CD4-positive, alpha-beta T cell treated with Interleukin-4 for 1 hour (primary cell): ENCODE data around the gene RIPK1.
A peak's percentile ranks its signal among the peaks of the same experiment; 100 is the strongest.
"Not testable (repeated sequence)": the region's sequence is repeated elsewhere in the genome, so short reads cannot be mapped to it uniquely, and the experiment has no call there.

Experiments used
- DNase-seq, 2 donors: peaks; one replicate each; pipeline ENCODE4 v3.0.0-alpha.2; 2020 to 2022

The RIPK1 gene

DNA sequence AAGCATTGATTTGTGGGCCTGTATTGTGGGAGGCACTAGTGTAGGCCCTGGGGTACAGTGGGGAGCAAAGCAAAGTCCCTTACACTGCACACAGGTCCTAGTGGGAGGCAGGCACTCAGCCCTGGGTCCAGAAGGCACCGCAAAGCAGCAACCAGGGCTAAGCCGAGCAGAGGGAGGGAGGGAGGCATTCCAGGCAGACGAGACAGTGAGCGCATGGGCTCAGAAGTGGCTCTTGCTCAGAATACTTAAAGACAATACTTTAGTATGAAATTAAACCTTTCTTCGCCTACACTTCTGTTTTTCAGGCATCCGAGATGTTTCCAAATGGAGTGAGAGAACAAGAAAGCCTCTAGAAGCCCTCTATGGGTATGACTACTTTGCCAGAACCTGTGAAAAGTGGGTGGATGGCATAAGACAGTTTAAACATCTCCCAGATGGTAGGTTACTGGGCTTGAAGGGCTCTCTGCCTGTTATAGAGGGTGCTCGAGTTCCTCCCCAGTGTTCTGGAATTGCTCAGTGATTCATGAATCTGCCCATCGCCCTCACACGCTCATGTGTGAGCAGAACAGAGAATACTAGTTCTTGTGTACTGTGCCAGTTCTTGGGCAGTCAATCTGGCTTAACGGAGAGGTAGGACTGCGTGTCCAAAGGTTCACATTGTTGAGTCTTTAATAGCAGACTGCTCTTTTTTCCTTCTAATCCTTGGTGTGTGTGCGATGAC is 68.9 kb downstream of the RIPK1 start:
- DNase-seq = no peak

DNA sequence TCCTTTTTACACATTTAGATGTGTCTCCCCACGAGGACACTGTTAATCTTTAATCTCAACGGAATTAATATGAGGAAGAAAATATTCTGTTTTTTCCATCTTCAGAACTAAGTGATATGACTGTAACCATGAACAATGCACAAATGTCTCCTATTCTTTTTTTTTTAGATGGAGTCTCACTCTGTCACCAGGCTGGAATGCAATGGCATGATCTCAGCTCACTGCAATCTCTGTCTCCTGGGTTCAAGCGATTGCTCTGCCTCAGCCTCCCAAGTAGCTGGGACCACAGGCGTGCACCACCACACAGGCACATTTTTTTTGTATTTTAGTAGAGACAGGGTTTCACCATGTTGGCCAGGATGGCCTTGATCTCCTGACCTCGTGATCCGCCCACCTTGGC is 69.6 kb downstream of the RIPK1 start:
- not testable (repeated sequence) for DNase-seq

DNA sequence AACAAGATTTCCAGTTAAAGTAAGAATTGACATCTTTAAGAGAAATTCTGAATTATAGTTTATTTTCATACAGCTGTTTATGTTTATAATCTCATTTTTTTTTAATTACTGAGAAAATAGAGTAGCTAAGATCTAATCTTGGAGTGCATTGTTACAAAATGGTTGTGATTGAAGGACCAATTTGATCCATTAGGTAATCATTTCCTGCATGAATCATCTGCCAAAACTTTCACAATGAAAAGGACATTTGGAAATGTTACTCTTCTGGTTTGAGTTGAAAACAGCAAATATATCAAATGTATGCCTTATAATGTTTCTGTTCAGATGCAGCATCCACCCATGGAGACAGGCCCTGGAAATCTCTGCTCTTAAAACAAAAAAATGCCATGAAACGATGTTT is 70.0 kb downstream of the RIPK1 start:
- DNase-seq = no peak

DNA sequence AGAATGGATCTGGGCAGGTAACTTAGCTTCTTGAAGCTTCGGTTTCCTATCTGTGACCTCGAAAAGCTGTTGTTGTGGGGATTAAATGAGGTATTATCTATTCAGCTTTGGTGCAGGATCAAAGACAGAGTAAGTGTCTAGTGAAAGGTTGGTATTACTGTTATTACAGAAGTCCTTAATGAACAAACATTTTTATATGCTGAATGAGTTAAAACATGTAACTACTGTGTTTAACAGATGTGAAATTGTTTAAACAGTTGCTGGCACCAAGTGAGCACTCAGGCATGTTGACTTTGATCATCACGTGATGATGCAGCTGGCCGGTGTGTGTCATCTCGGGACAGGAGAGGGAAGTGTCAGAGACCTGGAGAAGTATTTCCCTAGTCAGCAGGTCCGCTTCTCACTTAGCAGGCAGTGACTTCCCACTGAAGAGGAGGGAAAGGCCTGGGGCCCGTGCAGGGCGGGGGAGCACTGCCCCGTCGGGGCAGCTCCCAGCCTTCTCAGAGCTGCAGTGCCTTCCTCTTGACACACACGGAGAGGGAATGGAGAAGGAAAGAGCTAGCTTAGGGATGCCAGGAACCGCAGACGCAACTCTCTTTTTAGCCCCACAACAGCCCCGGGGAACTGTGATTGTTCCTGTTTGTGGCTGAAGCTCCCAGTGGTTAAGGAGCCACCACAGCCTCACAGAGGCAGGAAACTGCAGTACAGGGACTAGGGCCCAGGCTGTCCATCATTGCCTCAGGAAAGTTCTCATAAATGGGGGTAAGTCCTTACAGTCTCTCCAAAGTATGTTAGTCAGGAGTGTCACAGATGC is 71.0 kb downstream of the RIPK1 start:
- DNase-seq = peak in 1 of 2 donors; percentile 60

DNA sequence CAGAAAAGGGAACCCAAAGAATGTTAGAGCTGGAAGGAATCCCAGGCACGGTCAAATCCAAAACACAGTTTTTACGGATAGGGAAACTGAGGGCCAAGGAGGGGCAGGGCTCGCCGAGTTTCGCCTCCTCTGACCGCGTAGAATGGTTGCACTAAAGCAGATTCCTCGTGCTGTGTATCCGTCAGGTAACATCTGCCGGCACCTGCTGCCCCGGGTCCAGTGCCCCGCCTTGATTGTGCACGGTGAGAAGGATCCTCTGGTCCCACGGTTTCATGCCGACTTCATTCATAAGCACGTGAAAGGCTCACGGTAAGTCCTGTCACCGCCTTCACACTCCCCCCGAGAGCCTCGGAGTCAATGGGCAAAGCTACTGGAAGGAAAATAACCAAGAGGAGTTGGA is 71.9 kb downstream of the RIPK1 start:
- no peak for DNase-seq

DNA sequence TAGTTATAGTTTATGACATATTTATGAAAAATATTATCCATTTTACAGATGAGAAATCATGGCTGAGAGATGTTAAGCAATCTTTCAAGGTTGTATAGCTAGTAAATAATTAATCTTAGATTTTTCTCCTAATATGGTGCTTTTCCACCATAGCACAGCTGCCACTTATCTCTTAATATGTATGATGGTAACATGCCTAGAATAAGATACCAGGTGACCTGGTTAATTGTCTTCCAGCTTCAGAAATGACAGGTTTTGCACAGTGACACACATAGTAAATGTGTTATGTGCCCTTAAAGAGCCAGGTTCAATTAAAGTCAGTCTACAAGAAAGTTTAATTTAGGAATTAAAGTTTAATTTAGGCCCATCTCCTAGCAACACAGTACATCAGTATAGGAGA is 74.2 kb downstream of the RIPK1 start:
- no peak for DNase-seq

DNA sequence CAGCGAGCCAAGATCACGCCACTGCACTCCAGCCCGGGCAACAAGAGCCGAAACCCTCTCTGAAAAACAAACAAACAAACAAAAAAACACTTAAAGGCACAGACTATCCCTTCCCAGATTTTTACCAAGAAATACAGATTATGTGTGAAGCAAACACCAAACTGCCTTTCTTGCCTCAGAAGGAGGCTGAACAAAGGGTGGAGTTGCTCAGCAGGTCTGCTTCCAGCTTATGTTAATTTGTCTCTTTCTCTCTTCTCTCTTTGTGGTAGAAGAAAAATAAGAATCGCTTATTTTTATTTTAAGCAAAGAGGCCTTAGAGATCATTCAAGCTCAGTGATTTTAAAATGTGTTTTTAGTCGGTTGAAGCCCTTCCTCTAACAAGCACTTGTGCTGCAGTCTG is 74.9 kb downstream of the RIPK1 start:
- DNase-seq = no peak

DNA sequence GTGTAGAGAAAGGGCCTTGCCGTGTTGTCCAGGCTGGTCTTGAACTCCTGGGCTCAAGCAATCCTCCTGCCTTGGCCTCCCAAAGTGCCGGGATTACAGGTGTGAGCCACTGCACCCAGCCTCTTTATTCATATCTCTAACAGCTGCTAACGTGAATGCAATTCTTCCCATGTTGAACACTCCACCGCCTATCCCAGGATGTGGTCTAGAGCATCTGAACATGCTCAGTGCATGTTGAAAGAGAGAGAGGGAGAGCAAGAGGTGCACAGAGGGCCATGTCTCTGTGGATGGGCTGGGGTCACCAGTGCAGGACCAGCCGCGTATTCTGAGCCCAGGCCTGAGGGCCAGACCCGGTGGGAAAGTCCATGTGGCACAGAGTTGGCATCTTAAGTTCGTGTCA is 76.3 kb downstream of the RIPK1 start:
- DNase-seq = no peak

DNA sequence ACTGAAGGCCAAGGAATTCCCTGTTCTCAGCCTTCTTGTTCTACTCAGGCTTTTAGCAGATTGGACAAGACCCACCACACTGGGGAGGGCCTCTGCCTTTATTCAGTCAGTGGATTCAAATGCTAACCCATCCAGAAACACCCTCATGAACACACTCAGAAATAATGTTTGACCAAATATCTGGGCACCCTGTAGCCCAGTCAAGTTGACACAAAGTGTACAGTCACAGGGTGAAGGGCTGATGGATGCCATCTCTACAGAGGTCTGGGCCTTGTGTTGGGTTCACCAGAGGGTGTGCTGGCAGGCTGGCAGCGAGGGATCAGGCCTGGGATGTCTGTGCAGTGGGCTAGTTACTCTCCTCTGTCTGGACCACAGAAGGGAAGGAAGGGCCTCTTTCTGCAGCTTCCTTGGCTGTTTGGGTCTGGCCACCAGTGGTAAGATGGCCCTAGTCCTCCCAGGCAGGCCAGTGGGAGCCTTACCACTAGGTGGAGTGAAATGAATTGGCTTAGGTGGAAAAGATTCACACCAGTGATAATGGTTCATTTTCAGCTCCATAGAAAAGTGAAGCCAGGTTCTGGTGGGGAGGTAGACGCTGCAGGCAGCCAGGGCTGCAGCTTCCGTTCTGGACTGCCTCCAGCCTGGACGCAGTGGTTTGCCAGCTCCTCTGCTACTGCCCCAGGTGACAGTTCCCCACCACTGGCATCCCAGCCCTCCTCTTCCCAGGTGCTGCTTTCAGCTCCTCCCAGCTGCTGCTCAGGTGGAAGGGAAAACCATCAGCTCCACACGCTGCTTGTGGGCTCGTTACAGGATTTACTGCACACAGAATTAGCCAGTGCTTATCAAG is 79.8 kb downstream of the RIPK1 start:
- DNase-seq = no peak

DNA sequence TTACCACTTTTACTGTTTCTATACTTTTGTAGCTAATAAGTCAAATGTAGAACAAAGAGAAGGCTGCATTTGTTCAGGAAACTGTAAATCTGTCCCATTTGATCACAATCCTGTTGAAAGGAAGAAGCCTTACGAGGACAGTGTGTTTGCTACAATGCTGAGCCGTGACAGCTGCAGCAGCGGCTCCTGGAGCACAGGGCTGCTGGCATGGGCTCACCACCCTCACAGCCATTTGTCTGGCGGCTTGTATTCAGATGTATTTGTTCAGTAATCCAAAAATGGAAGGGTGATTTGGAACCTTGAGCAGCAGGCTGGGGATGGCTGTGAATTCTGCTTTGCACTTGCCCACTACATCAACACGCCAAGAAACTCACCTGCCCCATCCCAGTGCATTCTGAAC is 83.4 kb downstream of the RIPK1 start:
- no peak for DNase-seq

DNA sequence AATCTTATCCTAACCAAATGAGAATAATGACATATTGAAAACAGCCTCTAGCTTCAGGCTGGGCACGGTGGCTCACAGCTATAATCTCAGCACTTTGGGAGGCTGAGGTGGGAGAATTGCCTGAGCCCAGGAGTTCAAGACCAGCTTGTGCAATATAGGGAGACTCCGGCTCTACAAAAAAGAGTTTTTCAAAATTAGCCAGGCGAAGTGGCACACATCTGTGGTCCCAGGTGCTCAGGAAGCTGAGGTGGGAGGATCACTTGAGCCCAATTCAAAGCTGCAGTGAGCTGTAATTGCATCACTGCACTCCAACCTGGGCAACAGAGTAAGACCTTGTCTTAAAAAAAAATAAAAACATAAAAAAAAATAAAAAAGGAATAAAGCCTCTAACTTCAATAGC is 84.4 kb downstream of the RIPK1 start:
- DNase-seq = no peak

DNA sequence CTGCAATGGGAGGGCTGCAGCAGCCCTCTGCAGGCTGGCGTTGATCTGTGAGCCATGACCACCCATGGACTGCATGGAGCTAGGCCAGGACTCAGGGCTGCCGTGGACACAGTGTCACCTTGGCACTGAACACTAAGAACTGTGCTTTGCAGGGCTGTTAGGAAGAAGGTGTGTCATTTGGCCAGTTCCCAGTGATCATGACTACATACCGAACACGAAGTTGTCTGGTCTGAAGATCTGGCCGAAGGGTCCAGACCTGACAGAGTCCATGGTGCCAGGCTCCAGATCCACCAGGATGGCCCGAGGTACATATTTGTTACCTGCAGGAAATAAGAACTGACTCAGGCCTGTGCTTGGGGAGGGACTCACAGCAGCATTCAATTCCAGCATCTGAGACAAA is 87.1 kb downstream of the RIPK1 start:
- not testable (repeated sequence) for DNase-seq

DNA sequence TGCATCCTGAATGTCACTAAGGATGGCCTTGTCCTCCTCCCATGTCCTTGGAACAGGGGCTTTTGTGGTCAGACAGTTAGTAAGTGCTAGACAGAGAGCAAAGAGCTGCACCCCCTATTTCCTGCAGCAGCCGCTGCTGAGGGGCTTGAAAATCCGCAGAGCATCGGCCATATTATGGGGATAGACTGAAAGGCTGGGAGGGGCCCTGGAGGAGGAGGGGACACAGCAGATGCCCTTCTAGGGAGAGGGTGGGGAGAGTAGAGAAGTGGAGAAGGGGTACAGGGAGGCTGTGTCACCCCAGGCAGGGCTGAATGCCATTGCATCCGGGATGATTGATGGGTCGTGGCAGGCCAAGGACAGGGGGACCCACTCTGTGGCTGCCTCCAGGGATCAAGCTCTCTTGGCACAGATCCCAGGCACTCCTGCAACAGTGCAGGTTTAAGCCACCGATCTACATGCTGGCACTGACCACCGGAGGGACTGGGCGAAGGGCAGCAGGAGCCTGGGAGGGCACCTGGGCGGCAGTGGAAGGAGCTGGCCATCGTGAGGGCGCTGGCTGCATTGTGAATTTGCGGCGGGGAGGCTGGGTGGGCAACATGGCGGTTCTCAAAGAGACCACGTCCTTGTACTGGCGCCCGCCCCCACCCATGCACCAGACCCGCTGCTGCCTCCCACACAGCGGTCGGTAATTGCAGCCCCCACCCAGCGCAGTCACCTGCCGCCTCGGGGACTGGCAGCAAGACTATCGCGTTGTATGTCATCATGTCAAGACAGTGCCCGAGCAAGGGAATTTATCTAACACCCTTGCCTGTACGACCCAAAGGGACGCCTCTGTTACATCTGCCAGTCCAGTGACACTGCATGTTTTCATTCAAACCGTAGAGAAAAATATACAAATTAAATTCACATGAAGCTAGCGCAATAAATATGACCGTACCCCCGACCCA is 88.2 kb downstream of the RIPK1 start:
- peak in 1 of 2 donors; percentile 38 for DNase-seq

DNA sequence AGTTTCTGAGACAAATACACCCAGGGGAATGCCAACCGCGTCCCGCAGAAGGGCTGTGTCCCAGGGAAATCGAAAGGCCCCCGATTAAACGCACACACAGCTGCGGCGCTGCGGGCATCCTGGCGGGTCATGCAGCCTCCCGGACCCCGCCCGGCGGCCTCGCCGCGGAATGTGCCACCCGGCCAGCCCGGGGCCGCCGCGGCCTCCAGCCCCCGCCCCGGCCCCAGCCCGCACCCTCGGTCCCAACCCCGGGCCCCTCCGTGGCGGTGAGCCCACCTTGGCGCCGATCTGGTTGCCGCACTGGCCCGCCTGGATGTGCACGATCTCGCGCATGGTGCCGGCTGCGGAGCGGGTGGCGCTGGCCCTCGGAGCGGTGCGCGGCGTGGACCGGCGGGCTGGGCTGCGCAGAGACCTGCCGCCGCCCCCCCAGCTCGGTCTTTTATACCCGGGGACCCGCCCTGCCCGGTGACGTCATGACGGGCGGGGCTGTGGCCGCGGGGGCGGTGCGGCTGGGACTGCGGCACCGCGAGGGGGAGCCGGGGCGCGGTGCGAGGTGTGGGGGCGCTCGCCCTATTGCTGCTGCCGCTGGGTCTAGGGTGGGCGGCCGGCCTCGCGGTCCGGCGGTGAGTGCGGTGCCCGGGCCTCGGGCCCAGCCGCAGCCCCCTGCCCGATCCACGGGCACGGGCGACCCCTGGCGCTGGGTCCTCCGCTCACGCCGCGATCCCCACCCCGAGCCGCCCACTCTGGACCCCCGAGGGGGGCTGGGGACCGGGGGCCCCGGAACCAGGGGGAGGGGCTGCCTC is 89.0 kb downstream of the RIPK1 start, which contains the start of gene TUBB2A:
TUBB2A (minus strand) TSS at position 414 of the 803 bp plus-strand sequence; CDS start at position 333, 81 bp downstream.
- peak; percentile 84 to 87 for DNase-seq

DNA sequence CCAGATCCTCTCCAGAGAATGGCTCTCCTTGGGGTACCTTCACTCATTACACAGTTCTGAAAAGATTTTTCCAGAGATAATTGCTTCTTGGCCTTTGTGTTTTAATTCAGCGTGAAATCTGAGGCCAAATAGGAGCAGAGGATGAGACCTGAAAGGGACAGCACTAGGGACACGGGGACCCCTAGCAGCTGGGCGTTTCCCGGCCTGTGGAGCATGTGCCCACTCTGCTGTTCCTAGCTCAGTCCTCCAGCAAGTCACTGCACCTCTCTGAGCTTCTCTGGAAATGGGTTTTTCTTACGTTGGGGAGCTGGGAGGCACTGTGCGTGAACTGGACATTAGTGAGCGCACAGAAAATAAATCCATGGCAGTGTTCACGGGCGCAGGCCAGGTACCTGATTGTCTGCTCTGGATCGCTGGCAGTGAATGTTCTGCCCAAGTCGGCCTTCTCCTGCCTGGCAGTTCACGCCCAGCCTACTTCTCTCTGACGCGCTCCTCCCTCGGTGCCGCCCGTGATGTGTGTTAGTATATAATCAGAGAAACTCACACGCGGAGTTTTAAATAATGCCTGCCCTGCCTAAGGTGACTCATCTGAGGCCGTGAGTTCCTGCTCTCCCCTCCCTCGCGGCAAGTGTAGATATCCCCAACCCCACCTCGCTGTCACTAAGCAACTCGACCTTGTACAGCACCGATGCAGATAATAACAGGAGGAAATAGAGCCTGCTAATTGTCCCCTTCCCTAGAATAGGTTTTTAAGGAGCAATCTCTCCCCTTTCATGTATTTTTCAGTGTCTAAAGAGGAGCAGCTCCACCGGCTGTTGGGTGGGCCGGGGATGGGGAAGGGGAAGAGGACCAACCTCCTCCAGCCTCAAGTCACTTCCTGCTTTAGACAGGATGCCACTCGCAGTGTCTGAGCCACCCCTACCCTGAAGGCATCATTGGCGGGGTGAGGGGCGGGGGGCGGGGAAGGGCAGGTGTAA is 91.8 kb downstream of the RIPK1 start:
- peak; percentile 74 to 80 for DNase-seq

DNA sequence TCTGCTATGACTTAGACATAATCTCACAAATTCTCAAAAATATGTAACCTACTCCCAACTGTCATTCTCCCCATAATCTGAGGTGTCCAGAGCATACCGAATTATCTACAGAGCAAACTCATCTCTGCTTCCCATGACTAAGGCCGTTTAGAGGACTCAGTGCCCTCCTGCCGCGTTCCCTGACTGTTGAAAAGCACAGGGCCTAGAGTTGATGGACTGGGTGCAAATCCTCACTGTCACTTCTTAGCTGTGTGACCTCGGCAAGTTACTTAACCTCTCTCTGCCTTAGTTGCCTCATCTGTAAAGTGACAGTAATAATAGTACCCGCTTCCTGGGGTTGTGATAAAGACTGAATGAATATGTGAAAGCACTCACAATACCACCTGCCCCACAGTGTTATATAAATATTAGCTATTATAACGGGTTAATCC is 93.8 kb downstream of the RIPK1 start:
- DNase-seq = no peak

DNA sequence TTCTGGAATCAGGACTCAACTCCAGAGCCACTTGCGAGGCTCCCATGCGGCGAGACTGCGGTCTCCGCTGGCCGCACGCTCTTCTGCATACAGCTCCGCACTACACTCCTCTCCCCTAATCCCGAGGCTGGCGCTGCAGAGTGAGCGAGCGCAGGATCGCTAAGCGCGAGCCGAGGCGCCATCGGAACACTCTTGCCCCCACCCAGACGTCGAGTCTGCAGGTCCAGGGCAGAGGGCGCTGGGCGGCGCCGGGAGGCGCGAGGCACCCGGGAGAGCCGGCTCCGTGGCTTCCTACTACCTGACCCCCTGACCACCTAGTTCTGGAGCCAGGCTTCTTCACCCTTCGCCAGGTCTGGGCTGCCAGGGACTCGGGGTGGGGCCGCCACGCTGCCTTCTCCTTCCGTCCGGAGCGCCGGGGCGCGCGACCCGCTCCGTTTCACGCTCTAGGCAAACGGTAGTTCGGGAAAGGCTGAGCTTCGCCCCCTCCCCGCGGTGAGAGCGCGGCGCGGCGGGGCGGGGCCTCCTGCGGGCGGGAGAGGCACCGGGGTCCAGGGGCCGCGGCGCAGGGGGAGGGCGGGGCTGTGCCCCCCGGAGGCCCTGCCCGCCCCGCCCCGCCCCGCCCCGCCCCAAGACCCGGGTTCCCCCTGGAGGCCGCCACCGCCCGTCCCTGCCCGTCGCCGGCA is 94.4 kb downstream of the RIPK1 start:
- peak; percentile 50 to 69 for DNase-seq

DNA sequence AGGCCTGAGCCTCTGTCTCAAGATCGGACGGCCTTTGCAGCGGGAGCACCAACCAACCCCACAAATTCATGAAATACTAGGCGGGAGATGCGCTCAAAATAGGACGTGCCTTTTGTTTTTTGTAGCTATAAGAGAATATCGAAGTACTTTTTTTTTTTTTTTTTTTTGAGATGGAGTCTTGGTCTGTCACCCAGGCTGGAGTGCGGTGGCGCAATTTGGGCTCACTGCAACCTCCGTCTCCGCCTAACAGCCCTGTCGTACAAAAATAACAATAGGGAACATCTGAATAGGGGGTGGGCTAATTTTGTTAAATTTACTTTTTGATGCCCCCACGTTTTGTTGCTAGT is 94.9 kb downstream of the RIPK1 start:
- DNase-seq = no peak

DNA sequence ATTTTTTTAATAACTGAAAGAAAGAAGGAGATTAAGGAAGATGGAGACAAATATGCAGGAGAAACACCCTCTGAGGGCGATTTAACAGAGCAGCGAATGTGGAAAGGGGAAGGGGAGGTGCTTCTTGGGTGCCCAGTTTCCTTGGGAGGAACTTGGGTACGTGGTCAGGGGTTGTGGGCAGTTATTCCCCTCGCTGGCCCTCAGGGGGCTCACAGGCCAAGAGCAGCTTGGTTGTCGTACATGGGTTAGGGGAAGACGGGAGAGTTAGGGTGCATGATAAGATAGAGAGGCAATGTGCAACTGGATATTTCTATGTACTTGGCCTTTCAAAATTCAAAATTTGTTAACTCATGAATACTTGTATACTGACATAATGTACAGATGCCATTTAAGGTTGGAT is 96.1 kb downstream of the RIPK1 start:
- DNase-seq = no peak
